GM18870 (cell line): ENCODE data around the gene MBD3L4.
"Not testable (repeated sequence)": the region's sequence is repeated elsewhere in the genome, so short reads cannot be mapped to it uniquely, and the experiment has no call there.

Experiments
- ATAC-seq: cut with Tn5 transposase; IDR thresholded peaks from one replicate; pipeline ENCODE4 v1.9.1; 2021; ENCODE audit warnings: moderate library complexity; ENCODE audit not compliant: unreplicated experiment

The MBD3L4 gene

GRCh38 chr19:7040079-7040478 lies at the start of gene MBD3L4:
TSS of gene MBD3L4 (minus strand) at chr19:7040179. CDS start at chr19:7040144, 35 bp downstream.
- ATAC-seq: not testable (repeated sequence)

- ATAC-seq: no peak
Observed at GRCh38 chr19:7088999-7089398, 49.0 kb upstream of the MBD3L4 start.

GRCh38 chr19:7083076-7083956 lies 43.3 kb upstream of the MBD3L4 start:
- ATAC-seq: no peak

DNA sequence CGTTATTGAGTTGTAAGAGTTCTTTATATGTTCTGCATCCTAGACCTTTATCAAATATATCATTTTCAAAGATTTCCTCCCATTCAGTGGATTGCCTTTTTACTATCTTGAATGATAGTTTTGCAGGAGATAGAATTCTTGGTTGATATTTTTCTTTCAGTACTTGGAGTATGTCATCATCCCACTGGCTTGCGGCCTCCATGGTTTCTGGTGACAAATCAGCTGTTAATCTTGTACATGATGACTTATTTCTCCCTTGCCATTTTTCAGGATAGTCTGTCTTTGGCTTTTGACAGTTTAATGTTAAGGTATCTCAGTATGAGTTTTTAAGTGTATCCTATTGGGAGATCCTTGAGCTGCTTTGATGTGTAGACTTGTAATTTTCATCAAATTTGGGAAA lies 38.0 kb upstream of the MBD3L4 start:
- no peak for ATAC-seq

DNA sequence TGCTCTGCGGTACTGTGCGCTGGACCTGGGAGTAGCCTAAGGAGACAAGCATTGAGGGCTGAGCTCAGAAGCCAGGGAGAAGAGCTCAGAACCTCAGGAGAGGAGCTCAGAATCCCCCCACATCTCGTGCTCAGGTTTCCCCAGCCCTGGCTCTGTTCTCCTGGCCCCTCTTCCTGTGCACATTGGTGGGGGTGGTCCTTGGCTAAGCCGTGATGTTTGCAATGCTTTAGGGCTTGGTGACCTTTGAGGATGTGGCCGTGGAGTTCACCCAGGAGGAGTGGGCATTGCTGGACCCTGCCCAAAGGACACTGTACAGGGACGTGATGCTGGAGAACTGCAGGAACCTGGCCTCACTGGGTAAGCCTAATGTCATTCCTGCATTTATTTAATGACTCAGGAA lies 36.2 kb upstream of the MBD3L4 start:
- no peak for ATAC-seq

- ATAC-seq: no peak
Observed at GRCh38 chr19:7074705-7075282, 34.8 kb upstream of the MBD3L4 start.

DNA sequence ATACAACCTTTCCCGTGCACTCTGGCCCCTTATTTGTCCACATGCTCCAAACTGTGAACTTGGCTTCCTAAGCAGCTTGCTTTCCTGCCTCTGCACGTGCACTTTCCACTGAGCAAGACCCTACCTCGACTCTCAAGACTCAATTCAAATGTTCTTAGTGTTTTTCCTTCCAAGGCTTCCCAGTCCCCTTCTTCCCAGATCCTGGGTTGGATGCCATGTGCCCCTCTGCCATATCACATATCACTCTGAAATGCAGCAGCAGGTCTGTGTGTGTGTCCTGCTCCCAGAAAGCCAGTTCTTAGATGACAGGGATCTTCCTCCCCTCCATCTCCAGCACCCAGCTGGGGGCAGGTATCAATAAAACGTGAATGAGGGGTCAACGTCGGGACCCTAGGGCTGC lies 32.6 kb upstream of the MBD3L4 start:
- no peak for ATAC-seq

GRCh38 chr19:7069904-7070226 lies 29.9 kb upstream of the MBD3L4 start:
- ATAC-seq: no peak

GRCh38 chr19:7069042-7069903 lies 29.3 kb upstream of the MBD3L4 start, which contains the start of gene ZNF557:
TSS of gene ZNF557 (plus strand) at chr19:7069703. CDS start at chr19:7075075, 5,372 bp downstream.
- peak; percentile 79 for ATAC-seq

DNA sequence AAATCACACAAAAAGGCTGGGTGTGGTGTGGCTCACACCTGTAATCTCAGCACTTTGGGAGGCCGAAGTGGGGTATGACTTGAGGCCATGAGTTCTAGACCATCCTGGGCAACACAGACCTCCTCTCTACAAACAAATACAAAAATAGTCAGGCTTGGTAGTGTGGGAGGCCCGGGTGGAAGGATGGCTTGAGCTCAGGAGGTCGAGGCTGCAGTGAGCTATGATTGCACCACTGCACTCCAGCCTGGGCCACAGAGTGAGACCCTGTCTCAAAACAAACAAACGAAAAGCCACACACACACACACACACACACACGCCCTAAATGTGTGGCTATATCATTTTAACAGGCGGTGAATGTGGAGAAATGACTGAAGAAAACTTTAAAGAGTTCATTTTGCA lies 28.6 kb upstream of the MBD3L4 start:
- ATAC-seq: no peak

DNA sequence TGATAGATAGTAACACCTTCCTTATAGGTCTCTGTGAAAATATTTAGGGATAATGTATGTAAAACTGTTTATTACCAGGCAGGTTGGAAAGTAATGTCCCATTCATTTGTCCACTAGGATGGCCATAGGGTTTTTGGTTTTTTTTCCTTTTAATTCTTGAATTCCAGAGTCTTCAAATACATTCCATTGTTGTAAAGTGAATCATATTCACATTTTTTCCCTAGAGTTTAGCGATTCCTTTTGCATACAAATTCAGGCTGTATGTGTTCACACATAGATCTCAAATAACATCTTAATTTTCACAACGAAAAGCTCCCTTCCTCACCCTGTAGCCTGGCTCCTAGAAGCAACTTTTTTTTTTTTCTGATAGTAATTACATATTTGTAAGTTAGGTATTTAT lies 27.7 kb upstream of the MBD3L4 start:
- ATAC-seq: no peak

DNA sequence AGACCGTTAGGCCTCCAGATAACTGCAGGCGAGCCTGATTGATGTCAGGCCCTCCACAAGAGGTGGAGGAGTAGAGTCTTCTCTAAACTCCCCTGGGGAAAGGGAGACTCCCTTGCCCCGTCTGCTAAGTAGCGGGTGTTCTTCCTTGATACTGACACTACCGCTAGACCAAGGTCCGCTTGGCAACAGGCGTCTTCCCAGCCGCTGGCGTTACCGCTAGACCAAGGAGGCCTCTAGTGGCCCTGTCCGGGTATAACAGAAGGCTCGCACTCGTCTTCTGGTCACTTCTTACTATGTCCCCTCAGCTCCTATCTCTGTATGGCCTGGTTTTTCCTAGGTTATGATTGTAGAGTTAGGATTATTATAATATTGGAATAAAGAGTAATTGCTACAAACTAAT lies 27.1 kb upstream of the MBD3L4 start:
- not testable (repeated sequence) for ATAC-seq

DNA sequence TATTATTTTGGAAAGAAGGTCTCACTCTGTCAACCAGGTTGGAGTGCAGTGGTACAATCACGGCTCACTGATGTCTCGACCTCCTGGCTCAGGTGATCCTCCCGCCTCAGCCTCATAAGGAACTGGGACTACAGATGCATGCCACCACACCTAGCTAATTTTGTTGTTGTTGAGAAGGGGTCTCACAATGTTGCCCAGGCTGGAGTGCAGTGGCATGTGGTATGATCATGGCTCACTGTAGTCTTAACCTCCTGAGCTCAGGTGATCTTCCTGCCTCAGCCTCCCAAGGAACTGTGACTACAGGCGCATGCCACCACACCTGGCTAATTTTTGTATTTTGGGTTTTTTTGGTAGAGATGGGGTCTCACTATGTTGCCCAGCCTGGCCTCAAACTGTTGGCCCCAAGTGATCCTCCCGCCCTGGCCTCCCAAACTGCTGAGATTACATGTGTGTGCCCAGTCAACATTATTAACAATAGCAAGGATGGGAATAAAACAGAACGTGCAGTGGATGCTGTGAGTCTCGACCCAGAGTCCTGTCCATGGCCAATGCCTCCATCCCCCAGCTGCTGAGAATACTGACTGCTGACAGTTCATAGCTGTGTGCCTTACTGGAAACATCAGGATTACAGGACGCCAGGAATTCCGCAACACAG lies 23.9 kb upstream of the MBD3L4 start:
- no peak for ATAC-seq

DNA sequence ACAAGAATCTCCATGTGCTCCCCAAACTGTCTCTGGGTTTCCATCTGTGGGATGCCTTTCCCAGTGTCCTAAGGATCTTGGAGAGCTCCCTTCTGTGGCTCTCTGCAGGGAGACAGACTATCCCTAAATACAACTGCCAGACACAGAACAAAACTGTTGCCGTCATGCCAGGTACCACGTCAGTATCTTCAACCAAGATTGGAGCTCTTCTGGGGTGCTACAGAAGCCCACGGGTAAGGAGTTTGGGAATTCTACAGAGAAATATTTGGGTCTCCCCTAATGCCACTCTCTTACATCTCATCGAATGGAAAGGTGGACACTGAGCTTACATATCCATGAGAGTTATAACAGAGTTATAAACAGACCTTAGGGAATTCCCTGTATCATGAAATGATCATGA lies 23.4 kb upstream of the MBD3L4 start:
- ATAC-seq: no peak

DNA sequence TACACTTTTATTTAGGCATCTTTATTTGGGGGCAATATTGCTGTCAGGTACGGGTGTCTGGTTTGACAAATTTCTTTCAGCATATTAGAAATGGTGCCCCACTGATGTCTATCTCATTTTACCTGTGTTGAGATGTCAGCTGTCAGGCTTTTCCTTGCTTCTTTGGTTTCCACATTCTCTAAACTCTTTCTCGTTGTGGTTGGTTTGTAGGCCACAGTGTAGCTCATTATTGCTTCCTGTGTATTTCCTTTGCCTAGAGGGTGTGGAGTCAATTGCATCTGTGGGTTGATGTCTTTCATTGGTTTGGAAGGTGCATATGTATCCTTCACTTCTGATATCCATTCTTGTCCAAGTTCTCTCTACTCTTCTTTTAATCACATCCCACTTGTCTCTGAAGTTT lies 20.0 kb upstream of the MBD3L4 start:
- ATAC-seq: not testable (repeated sequence)

GRCh38 chr19:7058576-7058975 lies 18.6 kb upstream of the MBD3L4 start, which contains the start of gene MBD3L3:
TSS of gene MBD3L3 (minus strand) at chr19:7058676. CDS start at chr19:7058605, 71 bp downstream.
- not testable (repeated sequence) for ATAC-seq

DNA sequence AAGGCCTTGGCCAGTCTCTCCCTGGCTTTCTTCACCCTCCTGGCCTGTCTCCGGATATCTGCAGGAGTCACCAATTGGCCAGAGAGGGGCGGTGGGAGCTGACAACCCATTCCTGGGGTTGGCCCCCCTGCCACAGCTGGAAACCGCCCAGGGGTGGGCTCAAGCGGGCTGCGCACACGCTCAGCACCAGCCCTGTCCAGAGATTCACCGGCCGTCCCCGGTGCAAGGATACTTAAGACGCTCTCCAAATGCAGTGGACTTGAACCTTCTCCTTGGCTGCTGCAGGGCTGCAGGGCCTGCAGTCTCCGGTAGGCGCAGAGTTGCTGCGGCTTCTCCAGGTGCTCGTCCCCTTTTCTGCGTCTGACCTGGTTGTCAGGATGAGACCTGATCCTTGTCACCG lies 16.4 kb upstream of the MBD3L4 start:
- ATAC-seq: not testable (repeated sequence)

DNA sequence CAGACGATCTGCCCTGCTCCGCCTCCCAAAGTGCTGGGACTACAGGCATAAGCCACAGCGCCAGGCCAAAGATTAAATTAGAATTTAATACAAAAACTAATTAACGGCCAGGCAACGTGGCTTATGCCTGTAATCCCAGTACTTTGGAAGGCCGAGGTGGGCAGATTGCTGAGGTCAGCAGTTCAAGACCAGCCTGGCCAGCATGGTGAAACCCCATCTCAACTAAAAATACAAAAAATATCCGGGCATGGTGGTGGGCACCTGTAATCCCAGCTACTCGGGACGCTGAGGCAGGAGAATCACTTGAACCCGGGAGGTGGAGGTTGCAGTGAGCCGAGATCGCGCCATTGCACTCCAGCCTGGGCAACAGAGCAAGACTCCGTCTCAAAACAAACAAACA lies 15.7 kb upstream of the MBD3L4 start:
- ATAC-seq: not testable (repeated sequence)

DNA sequence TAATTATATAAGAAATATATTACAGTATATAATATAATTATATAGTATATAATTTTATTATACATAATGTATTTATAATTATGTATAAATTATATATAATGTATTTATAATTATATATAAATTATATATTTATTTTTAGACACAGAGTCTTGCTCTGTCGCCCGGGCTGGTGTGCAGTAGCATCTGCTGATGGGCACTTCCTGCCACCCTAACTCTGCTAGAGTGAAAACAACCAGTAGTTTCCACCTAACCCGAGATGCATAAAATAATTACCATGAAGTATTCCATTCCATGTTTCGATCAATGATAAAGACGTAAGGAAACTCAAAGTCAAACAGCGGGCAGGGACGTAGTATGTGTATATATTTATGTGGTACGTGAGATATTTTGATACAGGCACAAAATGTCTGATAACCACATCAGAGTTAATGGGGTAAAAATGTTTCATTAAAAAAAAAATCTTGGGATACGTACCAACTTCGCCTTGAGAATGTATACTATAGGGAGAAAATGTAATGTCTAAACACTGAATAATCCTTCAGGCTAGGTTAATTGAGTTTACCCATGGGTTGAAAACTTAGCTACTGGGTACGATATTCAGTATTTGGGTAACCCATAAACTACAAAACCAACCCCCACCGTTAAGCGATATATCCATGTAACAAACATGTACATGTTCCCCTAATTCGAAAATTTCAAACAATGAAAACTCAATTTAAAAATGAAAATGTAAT lies 14.8 kb upstream of the MBD3L4 start:
- ATAC-seq: not testable (repeated sequence)

GRCh38 chr19:7052896-7053295 lies 12.9 kb upstream of the MBD3L4 start:
- not testable (repeated sequence) for ATAC-seq
